Measurements from ENCODE around the gene KCNK10.

The KCNK10 gene

GRCh38 chr14:88271205-88271604, 51.9 kb downstream of the KCNK10 start:
- Histone ChIP-seq H3K9me3 (ENCODE audit: insufficient read depth, low read length) (no peaks in the 10 kb centered on the region), H3K36me3 (ENCODE audit: low read length) (no peaks in the 10 kb centered on the region), H3K4me2 (ENCODE audit: low read depth, low read length, poor library complexity, severe bottlenecking) (no peak overlapping the region), H4K20me1 (ENCODE audit: low read depth, low read length) (no peaks in the 10 kb centered on the region), H3F3A (ENCODE audit: insufficient read depth) (no peaks in the 10 kb centered on the region), H3K27me3 (ENCODE audit: low read length) (no peaks in the 10 kb centered on the region), H3K9me2 (replicated peaks; ENCODE audit: insufficient read depth, low read length) (no peaks in the 10 kb centered on the region), H3K9ac (ENCODE audit: low read length) (no peak overlapping the region), H3K4me3 (ENCODE audit: insufficient read depth, low read length, poor library complexity, severe bottlenecking) (no peak overlapping the region), H3K27ac (ENCODE audit: low read depth, low read length) (no peak overlapping the region), H2AFZ (ENCODE audit: low read depth, low read length, severe bottlenecking) (no peak overlapping the region), H3K79me2 (ENCODE audit: insufficient read depth, low read length) (no peaks in the 10 kb centered on the region)
- no peak for TF ChIP-seq EZH2phosphoT487 (conservative IDR thresholded peaks at IDR 0.05; ENCODE audit: low read length)
- TF ChIP-seq, protein P1, sequence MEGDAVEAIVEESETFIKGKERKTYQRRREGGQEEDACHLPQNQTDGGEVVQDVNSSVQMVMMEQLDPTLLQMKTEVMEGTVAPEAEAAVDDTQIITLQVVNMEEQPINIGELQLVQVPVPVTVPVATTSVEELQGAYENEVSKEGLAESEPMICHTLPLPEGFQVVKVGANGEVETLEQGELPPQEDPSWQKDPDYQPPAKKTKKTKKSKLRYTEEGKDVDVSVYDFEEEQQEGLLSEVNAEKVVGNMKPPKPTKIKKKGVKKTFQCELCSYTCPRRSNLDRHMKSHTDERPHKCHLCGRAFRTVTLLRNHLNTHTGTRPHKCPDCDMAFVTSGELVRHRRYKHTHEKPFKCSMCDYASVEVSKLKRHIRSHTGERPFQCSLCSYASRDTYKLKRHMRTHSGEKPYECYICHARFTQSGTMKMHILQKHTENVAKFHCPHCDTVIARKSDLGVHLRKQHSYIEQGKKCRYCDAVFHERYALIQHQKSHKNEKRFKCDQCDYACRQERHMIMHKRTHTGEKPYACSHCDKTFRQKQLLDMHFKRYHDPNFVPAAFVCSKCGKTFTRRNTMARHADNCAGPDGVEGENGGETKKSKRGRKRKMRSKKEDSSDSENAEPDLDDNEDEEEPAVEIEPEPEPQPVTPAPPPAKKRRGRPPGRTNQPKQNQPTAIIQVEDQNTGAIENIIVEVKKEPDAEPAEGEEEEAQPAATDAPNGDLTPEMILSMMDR (IDR thresholded peaks at IDR 0.05; ENCODE audit: insufficient read depth, low read length, poor library complexity, severe bottlenecking), result no peak

- Histone ChIP-seq H3K9ac (ENCODE audit: low read length) (no peak overlapping the region), H4K20me1 (ENCODE audit: low read depth, low read length) (no peaks in the 10 kb centered on the region), H2AFZ (ENCODE audit: low read depth, low read length, severe bottlenecking) (no peak overlapping the region), H3K36me3 (ENCODE audit: low read length) (no peaks in the 10 kb centered on the region), H3K9me3 (ENCODE audit: insufficient read depth, low read length) (no peaks in the 10 kb centered on the region), H3F3A (ENCODE audit: insufficient read depth) (no peaks in the 10 kb centered on the region), H3K4me3 (ENCODE audit: insufficient read depth, low read length, poor library complexity, severe bottlenecking) (no peak overlapping the region), H3K9me2 (replicated peaks; ENCODE audit: insufficient read depth, low read length) (no peaks in the 10 kb centered on the region), H3K27me3 (ENCODE audit: low read length) (no peaks in the 10 kb centered on the region), H3K4me2 (ENCODE audit: low read depth, low read length, poor library complexity, severe bottlenecking) (no peak overlapping the region), H3K79me2 (ENCODE audit: insufficient read depth, low read length) (no peaks in the 10 kb centered on the region), H3K27ac (ENCODE audit: low read depth, low read length) (no peak overlapping the region)
- no peak for TF ChIP-seq EZH2phosphoT487 (conservative IDR thresholded peaks at IDR 0.05; ENCODE audit: low read length)
- TF ChIP-seq, protein P1 (IDR thresholded peaks at IDR 0.05; ENCODE audit: insufficient read depth, low read length, poor library complexity, severe bottlenecking), result no peak
Measured at GRCh38 chr14:88270776-88271175, 52.3 kb downstream of the KCNK10 start.

DNA sequence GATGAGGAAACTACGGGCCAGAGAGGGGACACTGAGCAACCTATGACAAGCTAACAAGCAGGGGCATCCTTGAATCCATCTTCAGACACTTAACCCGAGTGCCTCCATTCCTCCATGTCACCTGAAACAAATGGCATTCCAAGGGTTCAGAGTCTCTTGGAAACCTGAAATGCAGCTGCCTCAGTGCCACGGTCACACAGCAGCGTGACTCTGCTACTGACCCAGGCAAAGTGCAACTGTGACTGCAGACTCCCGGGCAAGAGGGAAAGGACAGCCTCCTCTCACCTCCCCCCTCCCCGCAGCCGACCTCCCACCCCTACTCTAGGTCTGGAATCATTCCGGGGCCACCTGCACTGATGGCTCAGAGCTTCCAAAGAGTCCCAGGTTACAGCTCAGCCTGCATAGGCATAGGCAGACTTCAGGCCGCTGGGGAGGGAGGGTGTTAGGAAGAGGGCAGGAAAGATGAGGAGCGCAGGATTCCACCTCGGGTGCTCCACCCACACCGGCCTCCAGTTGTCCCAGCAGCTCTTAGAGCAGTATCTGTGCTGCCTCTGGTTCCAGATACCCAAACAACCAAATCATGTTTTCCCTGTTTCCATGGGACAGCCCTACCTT, 53.2 kb downstream of the KCNK10 start:
- H3K9ac ChIP-seq (ENCODE audit: low read length), result no peak overlapping the region
- no peaks in the 10 kb centered on the region for H3K27me3 ChIP-seq (ENCODE audit: low read length)
- H3K36me3 ChIP-seq (ENCODE audit: low read length), result no peaks in the 10 kb centered on the region
- H3K27ac ChIP-seq (ENCODE audit: low read depth, low read length), result no peak overlapping the region
- no peaks in the 10 kb centered on the region for H3F3A ChIP-seq (ENCODE audit: insufficient read depth)
- no peaks in the 10 kb centered on the region for H3K9me3 ChIP-seq (ENCODE audit: insufficient read depth, low read length)
- H3K9me2 ChIP-seq (replicated peaks; ENCODE audit: insufficient read depth, low read length), result no peaks in the 10 kb centered on the region
- H3K79me2 ChIP-seq (ENCODE audit: insufficient read depth, low read length), result no peaks in the 10 kb centered on the region
- no peak overlapping the region for H3K4me2 ChIP-seq (ENCODE audit: low read depth, low read length, poor library complexity, severe bottlenecking)
- H3K4me3 ChIP-seq (ENCODE audit: insufficient read depth, low read length, poor library complexity, severe bottlenecking), result no peak overlapping the region
- H4K20me1 ChIP-seq (ENCODE audit: low read depth, low read length), result no peaks in the 10 kb centered on the region
- H2AFZ ChIP-seq (ENCODE audit: low read depth, low read length, severe bottlenecking), result no peak overlapping the region
- TF ChIP-seq EZH2phosphoT487 (conservative IDR thresholded peaks at IDR 0.05; ENCODE audit: low read length), result no peak
- TF ChIP-seq, protein P1 (IDR thresholded peaks at IDR 0.05; ENCODE audit: insufficient read depth, low read length, poor library complexity, severe bottlenecking), result no peak
